Neural crest cell (in vitro differentiated cells): ENCODE data around the gene NANS. TPM values are rescaled to one million over a fixed set of nuclear protein-coding genes. Genes with fewer than 3 reads are reported as not detected.

ENCODE experiments used
- DNase-seq: peaks from one replicate; pipeline ENCODE4 v3.0.0; 2021; ENCODE audit warnings: low read depth, mixed read lengths, low spot score
- H3K27ac Mint-ChIP-seq: one replicate; pipeline ENCODE4 v1.8.0; 2021; ENCODE audit warnings: mild to moderate bottlenecking, mixed read lengths; ENCODE audit not compliant: unreplicated experiment
- H3K27me3 Mint-ChIP-seq: 2 replicates; pipeline ENCODE4 v1.8.0; 2021; ENCODE audit warnings: low read depth, mild to moderate bottlenecking, mixed read lengths
- H3K36me3 Mint-ChIP-seq: 2 replicates; pipeline ENCODE4 v1.8.0; 2021; ENCODE audit warnings: low read depth, mild to moderate bottlenecking, mixed read lengths
- H3K4me1 Mint-ChIP-seq: 2 replicates; pipeline ENCODE4 v1.8.0; 2021; ENCODE audit warnings: mixed read lengths
- H3K4me3 Mint-ChIP-seq: one replicate; pipeline ENCODE4 v1.8.0; 2021; ENCODE audit warnings: mild to moderate bottlenecking, mixed read lengths
- H3K9me3 Mint-ChIP-seq: 2 replicates; pipeline ENCODE4 v1.8.0; 2021; ENCODE audit warnings: mixed read lengths
- CTCF ChIP-seq: fragments of 200-600 bp; sonication (generic); conservative IDR thresholded peaks from 2 replicates; pipeline ENCODE4 v1.5.0; 2021; ENCODE audit warnings: antibody characterized with exemption, mild to moderate bottlenecking
- total RNA-seq: library from RNA; stranded (reverse); gene quantifications from 2 replicates; pipeline ENCODE4 v1.2.1, GENCODE V29; 2021

NANS gene
- total RNA-seq, 1 donor from 2014 or later, result 39.6 TPM

- H3K4me3 Mint-ChIP-seq, result peak overlapping the region; percentile 25
- peaks cover 8% of the 10 kb centered on the region for H3K4me1 Mint-ChIP-seq
- no peak for TF ChIP-seq CTCF
- H3K27me3 Mint-ChIP-seq, result no peaks in the 10 kb centered on the region
- H3K36me3 Mint-ChIP-seq, result peaks cover 3% of the 10 kb centered on the region
- H3K9me3 Mint-ChIP-seq, result no peaks in the 10 kb centered on the region
- H3K27ac Mint-ChIP-seq, result no peak overlapping the region
- DNase-seq, result no peak
Measured at GRCh38 chr9:98062161-98062560, 5.6 kb downstream of the NANS start.

- Mint-ChIP-seq H3K9me3 (no peaks in the 10 kb centered on the region), H3K27ac (no peak overlapping the region), H3K27me3 (no peaks in the 10 kb centered on the region), H3K4me3 (no peak overlapping the region), H3K36me3 (peaks cover 3% of the 10 kb centered on the region), H3K4me1 (peaks cover under 1% of the 10 kb centered on the region)
- no peak for DNase-seq
- TF ChIP-seq CTCF, result no peak
Measured at GRCh38 chr9:98064623-98065392, 8.3 kb downstream of the NANS start.

GRCh38 chr9:98066235-98066634 lies 9.7 kb downstream of the NANS start:
- no peaks in the 10 kb centered on the region for H3K27me3 Mint-ChIP-seq
- H3K27ac Mint-ChIP-seq, result no peak overlapping the region
- TF ChIP-seq CTCF, result no peak
- H3K4me3 Mint-ChIP-seq, result no peak overlapping the region
- H3K9me3 Mint-ChIP-seq, result no peaks in the 10 kb centered on the region
- H3K36me3 Mint-ChIP-seq, result no peaks in the 10 kb centered on the region
- no peak for DNase-seq
- no peaks in the 10 kb centered on the region for H3K4me1 Mint-ChIP-seq

GRCh38 chr9:98067184-98067583 lies 10.7 kb downstream of the NANS start:
- no peaks in the 10 kb centered on the region for H3K27me3 Mint-ChIP-seq
- no peaks in the 10 kb centered on the region for H3K4me1 Mint-ChIP-seq
- no peak overlapping the region for H3K27ac Mint-ChIP-seq
- no peaks in the 10 kb centered on the region for H3K9me3 Mint-ChIP-seq
- no peak overlapping the region for H3K4me3 Mint-ChIP-seq
- H3K36me3 Mint-ChIP-seq, result no peaks in the 10 kb centered on the region
- TF ChIP-seq CTCF, result no peak
- DNase-seq, result no peak

- H3K9me3 Mint-ChIP-seq, result no peaks in the 10 kb centered on the region
- no peak overlapping the region for H3K27ac Mint-ChIP-seq
- no peak for DNase-seq
- no peaks in the 10 kb centered on the region for H3K36me3 Mint-ChIP-seq
- no peak overlapping the region for H3K4me3 Mint-ChIP-seq
- H3K27me3 Mint-ChIP-seq, result no peaks in the 10 kb centered on the region
- TF ChIP-seq CTCF, result no peak
- peaks cover 4% of the 10 kb centered on the region for H3K4me1 Mint-ChIP-seq
Measured at GRCh38 chr9:98069551-98069950, 13.0 kb downstream of the NANS start.
